Fibroblast of lung (primary cell): ENCODE results near the gene SCFD2. TPM values are rescaled to one million over a fixed set of nuclear protein-coding genes. Genes with fewer than 3 reads are reported as not detected.

Experiments
- DNase-seq, 2 donors: peaks; one replicate each; pipeline versions ENCODE4 v3.0.0 to v3.0.0-alpha.2; 2010; ENCODE audit warnings: low read depth in 2 of 2
- H2AFZ ChIP-seq: 2 replicates; pipeline ENCODE4 v1.5.1; 2012; ENCODE audit warnings: low read length, control low read depth, inconsistent platforms
- H3K27ac ChIP-seq: 2 replicates; pipeline ENCODE4 v1.5.1; 2011; ENCODE audit warnings: low read length, control low read depth; ENCODE audit not compliant: insufficient read depth
- H3K27me3 ChIP-seq: 2 replicates; pipeline ENCODE4 v1.5.1; 2011; ENCODE audit warnings: mild to moderate bottlenecking, low read length; ENCODE audit not compliant: control insufficient read depth, insufficient read depth
- H3K36me3 ChIP-seq: 2 replicates; pipeline ENCODE4 v1.5.1; 2011; ENCODE audit warnings: low read length; ENCODE audit not compliant: control insufficient read depth, insufficient read depth
- H3K4me1 ChIP-seq: 2 replicates; pipeline ENCODE4 v1.5.1; 2011; ENCODE audit warnings: low read length; ENCODE audit not compliant: control insufficient read depth, insufficient read depth; ENCODE audit errors: extremely low read depth
- H3K4me2 ChIP-seq: 2 replicates; pipeline ENCODE4 v1.5.1; 2011; ENCODE audit warnings: low read length, control low read depth; ENCODE audit not compliant: insufficient read depth; ENCODE audit errors: extremely low read depth
- H3K4me3 ChIP-seq, 4 experiments: fragments of 200-600 bp in 1 of 4; sonication (generic) in 1 of 4; replicated peaks in 1 of 4; 2 replicates each; pipeline ENCODE4 v1.5.1; 2011 to 2016; ENCODE audit warnings: low read length in 4 of 4, low read depth in 3 of 4, mild to moderate bottlenecking in 3 of 4, control low read depth in 2 of 4, inconsistent platforms in 1 of 4, mixed read lengths in 1 of 4; ENCODE audit not compliant: insufficient read depth in 1 of 4; ENCODE audit errors: control extremely low read depth in 1 of 4
- H3K79me2 ChIP-seq: 2 replicates; pipeline ENCODE4 v1.5.1; 2012; ENCODE audit warnings: mild to moderate bottlenecking, low read length, inconsistent platforms; ENCODE audit not compliant: control insufficient read depth, insufficient read depth
- H3K9ac ChIP-seq: 2 replicates; pipeline ENCODE4 v1.5.1; 2011; ENCODE audit warnings: mild to moderate bottlenecking, low read length, control low read depth; ENCODE audit not compliant: insufficient read depth
- H3K9me3 ChIP-seq: 2 replicates; pipeline ENCODE4 v1.5.1; 2012; ENCODE audit warnings: low read depth, low read length; ENCODE audit not compliant: control insufficient read depth, insufficient read depth
- H4K20me1 ChIP-seq: 2 replicates; pipeline ENCODE4 v1.5.1; 2011; ENCODE audit warnings: low read length; ENCODE audit not compliant: control insufficient read depth, insufficient read depth; ENCODE audit errors: extremely low read depth
- EZH2 ChIP-seq: IDR thresholded peaks from 2 replicates; pipeline ENCODE4 v1.5.1; 2012; ENCODE audit warnings: low read length, control low read depth, mild to moderate bottlenecking; ENCODE audit errors: missing control alignments
- polyA plus RNA-seq, 2 donors: library from polyadenylated mRNA; depleted of rRNA in 1 of 2; stranded (reverse) in 1 of 2; unstranded in 1 of 2; fragments of >200 nt; gene quantifications; 2 replicates each; pipeline ENCODE4 v1.2.1, GENCODE V29; 2011 to 2012; ENCODE audit warnings: missing spikeins in 1 of 2
- total RNA-seq: library from RNA; depleted of rRNA; stranded (reverse); fragments of >200 nt; gene quantifications from 2 replicates; pipeline ENCODE4 v1.2.1, GENCODE V29; 2014
- TF ChIP-seq, protein P1 (sequence below), 2 donors: IDR thresholded peaks in 1 of 2; conservative IDR thresholded peaks in 1 of 2; 1 replicate in 1 of 2; 2 replicates in 1 of 2; pipeline ENCODE4 v1.5.1; 2011 to 2012; ENCODE audit warnings: low read length in 2 of 2, control low read depth in 1 of 2, inconsistent platforms in 1 of 2, low read depth in 1 of 2, mild to moderate bottlenecking in 1 of 2

SCFD2 gene
- total and polyA plus RNA-seq, 2 donors (not counting 1 experiment from before 2014, with no cell fraction given) = 16.2 to 23.1 TPM

DNA sequence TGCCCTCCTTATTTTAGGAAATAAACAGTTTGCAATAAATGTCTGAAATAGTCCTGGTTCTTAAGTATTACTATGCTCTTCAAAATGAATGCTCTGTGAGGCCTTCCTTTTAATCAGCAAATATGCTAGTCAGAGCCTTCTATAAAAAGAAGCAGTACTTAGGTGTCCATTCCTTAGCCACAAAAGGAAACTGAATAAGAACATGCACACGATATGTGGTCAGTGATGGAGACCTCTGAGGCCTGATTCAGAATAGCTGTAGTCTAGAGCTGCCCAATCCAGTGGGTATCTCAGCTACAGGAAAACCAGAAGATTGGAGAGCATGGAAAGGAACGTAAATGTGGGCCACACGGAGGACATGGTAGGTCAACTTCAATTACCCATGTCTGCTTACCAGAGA, 361.9 kb downstream of the SCFD2 start:
- DNase-seq = peak in 1 of 2 donors; percentile 75
- Histone ChIP-seq H3K9me3 (no peaks in the 10 kb centered on the region), H3K36me3 (no peaks in the 10 kb centered on the region), H3K79me2 (no peaks in the 10 kb centered on the region), H3K27me3 (no peaks in the 10 kb centered on the region), H3K27ac (no peak overlapping the region), H4K20me1 (no peaks in the 10 kb centered on the region), H3K4me2 (no peak overlapping the region), H2AFZ (no peak overlapping the region), H3K4me1 (no peaks in the 10 kb centered on the region), H3K9ac (no peak overlapping the region), H3K4me3 (no peak overlapping the region)
- no peak for TF ChIP-seq EZH2
- TF ChIP-seq, protein P1, sequence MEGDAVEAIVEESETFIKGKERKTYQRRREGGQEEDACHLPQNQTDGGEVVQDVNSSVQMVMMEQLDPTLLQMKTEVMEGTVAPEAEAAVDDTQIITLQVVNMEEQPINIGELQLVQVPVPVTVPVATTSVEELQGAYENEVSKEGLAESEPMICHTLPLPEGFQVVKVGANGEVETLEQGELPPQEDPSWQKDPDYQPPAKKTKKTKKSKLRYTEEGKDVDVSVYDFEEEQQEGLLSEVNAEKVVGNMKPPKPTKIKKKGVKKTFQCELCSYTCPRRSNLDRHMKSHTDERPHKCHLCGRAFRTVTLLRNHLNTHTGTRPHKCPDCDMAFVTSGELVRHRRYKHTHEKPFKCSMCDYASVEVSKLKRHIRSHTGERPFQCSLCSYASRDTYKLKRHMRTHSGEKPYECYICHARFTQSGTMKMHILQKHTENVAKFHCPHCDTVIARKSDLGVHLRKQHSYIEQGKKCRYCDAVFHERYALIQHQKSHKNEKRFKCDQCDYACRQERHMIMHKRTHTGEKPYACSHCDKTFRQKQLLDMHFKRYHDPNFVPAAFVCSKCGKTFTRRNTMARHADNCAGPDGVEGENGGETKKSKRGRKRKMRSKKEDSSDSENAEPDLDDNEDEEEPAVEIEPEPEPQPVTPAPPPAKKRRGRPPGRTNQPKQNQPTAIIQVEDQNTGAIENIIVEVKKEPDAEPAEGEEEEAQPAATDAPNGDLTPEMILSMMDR (conservative IDR thresholded peaks at IDR 0.05 in 1 of 2, IDR thresholded peaks at IDR 0.05 in 1 of 2; ENCODE audit: low read depth in 1 of 2, low read length in 2 of 2) = no peak

DNA sequence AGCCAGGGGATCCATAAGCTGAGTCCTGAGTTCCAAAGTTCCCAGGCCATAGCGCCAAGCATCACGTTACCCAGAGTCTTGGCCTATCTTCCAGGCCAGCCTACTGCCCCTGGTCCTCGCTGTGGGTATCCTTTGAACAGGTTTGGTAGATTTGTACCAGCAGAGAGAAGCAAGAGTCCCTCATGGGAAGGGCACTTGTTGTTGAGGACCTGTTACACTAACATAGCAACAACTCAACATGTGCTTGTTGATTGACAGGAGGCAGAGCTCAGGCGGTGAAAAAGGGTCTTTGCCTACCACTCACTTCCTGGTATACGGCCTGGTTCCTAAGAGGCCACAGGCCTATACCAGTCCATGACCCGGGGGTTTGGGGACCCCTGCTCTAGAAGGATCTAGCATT, 365.3 kb downstream of the SCFD2 start:
- no peaks in the 10 kb centered on the region for H3K36me3 ChIP-seq
- peaks cover 11% of the 10 kb centered on the region for H3K4me1 ChIP-seq
- no peak for TF ChIP-seq EZH2
- TF ChIP-seq, protein P1 (conservative IDR thresholded peaks at IDR 0.05 in 1 of 2, IDR thresholded peaks at IDR 0.05 in 1 of 2; ENCODE audit: low read depth in 1 of 2, low read length in 2 of 2) = no peak
- no peak overlapping the region for H3K4me2 ChIP-seq
- no peak overlapping the region for H2AFZ ChIP-seq
- no peak overlapping the region for H3K27ac ChIP-seq
- no peak for DNase-seq
- H3K9me3 ChIP-seq = no peaks in the 10 kb centered on the region
- no peaks in the 10 kb centered on the region for H3K27me3 ChIP-seq
- no peak overlapping the region for H3K9ac ChIP-seq
- no peaks in the 10 kb centered on the region for H3K79me2 ChIP-seq
- H3K4me3 ChIP-seq = no peak overlapping the region
- H4K20me1 ChIP-seq = no peaks in the 10 kb centered on the region

DNA sequence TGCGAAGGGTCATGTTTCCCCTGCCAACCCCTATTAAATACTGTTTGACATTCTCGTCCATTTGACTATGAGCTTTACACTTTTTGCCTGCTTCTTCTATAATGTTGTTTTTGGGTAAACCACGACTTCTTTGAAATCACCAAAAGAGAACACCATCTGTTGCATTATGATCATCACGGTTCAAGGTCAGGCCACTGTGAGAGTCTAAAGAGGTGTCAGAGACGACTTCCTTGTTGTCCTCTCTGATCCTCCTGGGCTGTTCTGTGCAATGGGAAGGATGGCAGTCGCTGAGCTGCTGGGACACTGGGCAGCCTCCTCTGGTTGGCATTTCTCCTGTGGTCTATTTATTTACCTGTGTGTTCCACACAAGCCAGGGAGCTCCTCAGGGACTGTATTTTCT, 366.2 kb downstream of the SCFD2 start:
- no peaks in the 10 kb centered on the region for H3K36me3 ChIP-seq
- TF ChIP-seq EZH2 = no peak
- TF ChIP-seq, protein P1 (conservative IDR thresholded peaks at IDR 0.05 in 1 of 2, IDR thresholded peaks at IDR 0.05 in 1 of 2; ENCODE audit: low read depth in 1 of 2, low read length in 2 of 2) = no peak
- H3K4me1 ChIP-seq = peaks cover 12% of the 10 kb centered on the region
- no peak overlapping the region for H3K27ac ChIP-seq
- H4K20me1 ChIP-seq = no peaks in the 10 kb centered on the region
- H3K27me3 ChIP-seq = no peaks in the 10 kb centered on the region
- no peaks in the 10 kb centered on the region for H3K9me3 ChIP-seq
- H2AFZ ChIP-seq = no peak overlapping the region
- DNase-seq = no peak
- H3K79me2 ChIP-seq = no peaks in the 10 kb centered on the region
- H3K9ac ChIP-seq = no peak overlapping the region
- no peak overlapping the region for H3K4me2 ChIP-seq
- no peak overlapping the region for H3K4me3 ChIP-seq
